HG03354 (cell line): ENCODE results near the gene UNC93B1.

Experiments
- ATAC-seq: cut with Tn5 transposase; IDR thresholded peaks from one replicate; pipeline ENCODE4 v1.9.1; 2021; ENCODE audit warnings: mild to moderate bottlenecking; ENCODE audit not compliant: unreplicated experiment, poor library complexity, severe bottlenecking

UNC93B1 gene

DNA sequence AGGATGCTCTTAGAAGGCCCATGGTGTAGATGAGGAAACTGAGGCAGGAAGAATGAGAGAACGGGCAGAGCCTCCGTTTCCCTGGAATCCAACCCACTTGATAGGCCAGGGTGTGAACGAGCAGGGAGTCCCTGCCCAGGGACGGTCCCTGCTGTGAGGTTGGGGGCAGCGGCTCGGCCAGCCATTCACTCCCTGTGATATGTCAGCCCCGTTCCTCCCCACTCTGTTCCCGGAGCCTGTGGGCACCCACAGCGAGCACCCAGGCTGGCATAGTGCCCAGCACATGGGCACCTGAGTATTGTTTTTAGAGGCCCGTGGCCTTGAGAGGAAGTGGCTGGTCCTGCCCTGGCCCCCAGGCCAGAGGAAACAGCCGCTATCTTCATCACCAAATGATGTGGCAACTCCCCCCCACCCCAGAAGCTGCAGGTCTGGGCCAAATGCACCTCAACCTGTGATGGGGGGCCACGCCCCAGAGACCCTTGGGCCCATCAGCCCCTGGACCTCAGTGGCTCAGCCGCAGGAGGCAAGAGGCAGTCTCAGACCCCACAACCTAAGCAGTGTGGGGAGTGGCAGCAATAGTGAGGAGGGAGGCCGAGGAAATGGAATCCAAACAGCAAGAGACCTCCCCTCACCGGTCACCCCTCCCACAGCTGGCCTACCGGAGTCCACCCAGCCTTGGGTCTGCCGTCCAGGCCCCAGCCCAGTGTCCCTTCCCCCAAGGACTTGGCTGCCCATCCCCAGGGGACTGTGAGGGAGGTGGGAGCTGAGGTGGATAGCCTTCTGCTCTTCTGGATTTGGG, 8.3 kb upstream of the UNC93B1 start:
- ATAC-seq, result no peak

DNA sequence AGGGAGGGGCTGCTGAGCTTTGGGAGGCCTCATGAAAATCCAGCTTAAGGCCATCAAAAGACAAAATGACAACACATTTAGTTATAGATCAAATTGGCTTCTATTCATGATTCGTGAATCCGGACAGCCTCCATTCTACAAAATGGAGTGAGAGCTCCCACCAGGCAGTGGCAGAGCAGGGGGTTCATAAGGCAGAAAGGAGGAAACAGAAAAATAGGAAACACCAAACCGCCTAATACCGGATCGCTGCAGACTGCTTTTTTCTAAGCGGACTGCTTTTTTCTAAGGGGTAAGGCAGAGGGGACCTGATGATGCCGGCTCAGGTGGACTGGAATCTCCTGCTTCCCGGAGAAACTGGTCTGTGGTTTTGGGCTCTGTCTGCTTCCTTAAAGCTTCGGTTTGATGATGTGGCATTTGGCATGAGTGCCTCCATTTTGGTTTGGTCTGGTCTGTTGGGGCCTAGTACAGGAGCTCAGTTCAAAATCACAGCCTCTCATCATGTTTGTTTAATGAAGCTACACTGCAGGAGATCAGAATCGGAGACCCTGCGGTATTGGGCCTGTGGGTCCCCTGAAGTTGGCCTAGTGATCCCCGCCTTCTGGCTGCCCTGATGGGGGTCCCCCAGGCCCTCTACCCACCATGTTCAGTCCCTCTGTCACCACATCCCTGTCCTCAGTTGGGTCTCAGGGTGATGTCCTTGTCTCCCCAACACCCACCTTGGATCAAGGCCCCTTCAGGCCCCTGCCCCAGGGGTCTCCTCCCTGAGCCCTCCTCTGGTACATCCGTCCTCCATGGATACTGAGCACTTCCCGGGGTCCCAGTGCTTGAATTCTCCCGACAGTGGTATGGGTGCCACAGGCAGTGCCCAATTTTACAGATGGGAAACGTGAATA, 7.4 kb upstream of the UNC93B1 start:
- no peak for ATAC-seq

- no peak for ATAC-seq
Measured at GRCh38 chr11:68010090-68011041, 6.5 kb upstream of the UNC93B1 start, which contains the start of gene ALDH3B1. ALDH3B1 (plus strand) TSS chr11:68010327; CDS start chr11:68015298, 4,971 bp downstream.

DNA sequence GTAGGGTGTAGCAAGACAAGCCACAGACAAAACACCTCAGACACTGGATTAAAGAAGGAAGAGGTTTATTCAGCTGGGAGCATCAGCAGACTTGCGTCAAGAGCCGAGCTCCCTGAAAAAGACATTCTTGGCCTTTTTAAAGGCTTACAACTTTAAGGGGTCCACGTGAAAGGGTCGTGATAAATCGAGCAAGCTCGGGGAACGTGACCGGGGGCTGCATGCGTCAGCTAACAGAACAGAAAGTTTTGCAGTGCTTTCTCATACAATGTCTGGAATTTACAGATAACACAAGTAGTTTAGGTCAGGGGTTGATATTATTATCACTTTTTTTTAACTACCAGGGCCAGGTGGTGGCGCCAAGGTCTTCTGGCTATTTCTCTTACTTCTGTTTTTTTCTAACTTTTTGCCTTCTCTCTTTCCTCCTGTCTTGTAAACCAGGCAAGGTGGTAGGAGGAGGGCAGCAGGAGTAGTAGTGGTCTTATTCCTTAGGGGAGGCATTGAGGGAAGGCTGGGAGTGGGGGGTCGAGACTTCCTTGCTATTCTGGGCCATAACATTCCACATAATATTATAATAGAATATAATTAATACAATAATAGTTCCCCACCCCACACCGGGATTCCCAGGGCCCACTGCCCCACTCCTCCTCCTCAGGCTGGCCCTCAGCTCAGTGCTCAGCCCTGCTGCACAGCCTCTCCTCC, 5.6 kb upstream of the UNC93B1 start:
- no peak for ATAC-seq

GRCh38 chr11:68008381-68009337, 4.8 kb upstream of the UNC93B1 start:
- no peak for ATAC-seq

DNA sequence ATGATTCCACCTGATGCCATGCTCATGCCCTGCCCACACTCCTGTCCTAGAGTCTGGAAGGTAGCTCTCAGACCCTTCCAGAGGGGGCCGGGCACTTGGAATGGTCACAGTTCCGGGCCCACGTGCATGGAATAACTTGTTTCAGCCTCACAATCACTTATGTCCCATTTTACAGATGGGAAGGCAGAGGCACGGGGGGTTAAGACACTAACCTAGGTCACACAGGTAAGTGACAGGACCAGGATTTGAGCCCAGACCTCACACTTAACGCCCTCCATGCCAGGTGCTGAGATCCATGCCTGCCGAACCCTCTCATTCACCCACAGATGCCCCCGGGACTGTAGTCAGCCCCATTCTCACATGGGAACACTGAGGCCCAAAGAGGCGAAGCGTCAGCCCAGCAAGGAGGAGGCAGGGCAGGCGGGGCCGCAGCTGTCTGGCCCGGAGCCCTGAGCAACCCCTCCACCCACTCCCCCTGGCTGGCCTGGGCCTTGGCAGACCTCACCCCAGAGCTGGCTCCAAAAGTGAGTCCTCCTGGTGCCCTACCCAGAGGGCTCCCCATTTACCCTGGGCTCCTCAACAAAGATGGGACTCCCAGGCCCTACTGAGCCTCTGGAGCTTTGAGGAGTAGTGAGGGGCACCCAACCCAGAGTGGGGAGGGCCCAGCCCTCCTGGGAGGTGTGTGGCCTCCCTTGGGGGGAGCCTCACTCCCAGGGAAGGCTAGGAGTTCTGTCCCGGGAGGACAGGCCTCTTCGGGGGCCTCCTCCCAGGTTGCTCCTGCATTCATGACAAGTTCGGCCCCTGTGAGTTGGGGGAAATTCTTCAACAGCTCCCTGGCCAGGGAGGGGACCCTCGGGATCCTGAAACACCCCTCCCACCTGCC, 3.8 kb upstream of the UNC93B1 start:
- ATAC-seq, result no peak

DNA sequence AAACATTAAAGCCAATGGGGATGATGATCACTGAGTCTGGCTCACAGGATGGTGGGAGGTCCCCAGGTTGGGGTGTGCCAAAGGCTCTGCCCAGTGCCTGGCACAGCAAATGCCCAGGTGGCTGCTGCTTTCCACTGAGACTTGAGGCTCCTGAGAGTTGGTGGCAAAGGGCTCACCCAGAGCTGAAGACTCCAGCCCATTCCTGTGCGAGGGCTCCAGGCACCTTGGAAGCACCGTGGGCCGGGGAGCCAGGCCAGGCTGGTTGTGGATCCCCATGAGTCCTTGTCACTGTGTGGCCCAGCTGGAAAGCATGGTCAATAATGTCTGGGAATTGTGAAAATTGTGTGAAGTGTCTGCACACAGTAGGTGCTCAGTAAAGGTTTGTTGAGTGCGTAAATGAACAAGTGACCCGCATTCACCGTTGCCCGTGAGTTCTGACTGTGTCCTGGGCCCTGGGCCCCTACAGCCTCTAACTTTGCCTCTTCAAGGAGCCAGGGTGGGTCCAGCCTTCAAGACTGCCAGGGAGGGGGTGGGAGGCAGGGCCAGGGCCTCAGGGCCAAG, 2.8 kb upstream of the UNC93B1 start:
- ATAC-seq, result no peak

DNA sequence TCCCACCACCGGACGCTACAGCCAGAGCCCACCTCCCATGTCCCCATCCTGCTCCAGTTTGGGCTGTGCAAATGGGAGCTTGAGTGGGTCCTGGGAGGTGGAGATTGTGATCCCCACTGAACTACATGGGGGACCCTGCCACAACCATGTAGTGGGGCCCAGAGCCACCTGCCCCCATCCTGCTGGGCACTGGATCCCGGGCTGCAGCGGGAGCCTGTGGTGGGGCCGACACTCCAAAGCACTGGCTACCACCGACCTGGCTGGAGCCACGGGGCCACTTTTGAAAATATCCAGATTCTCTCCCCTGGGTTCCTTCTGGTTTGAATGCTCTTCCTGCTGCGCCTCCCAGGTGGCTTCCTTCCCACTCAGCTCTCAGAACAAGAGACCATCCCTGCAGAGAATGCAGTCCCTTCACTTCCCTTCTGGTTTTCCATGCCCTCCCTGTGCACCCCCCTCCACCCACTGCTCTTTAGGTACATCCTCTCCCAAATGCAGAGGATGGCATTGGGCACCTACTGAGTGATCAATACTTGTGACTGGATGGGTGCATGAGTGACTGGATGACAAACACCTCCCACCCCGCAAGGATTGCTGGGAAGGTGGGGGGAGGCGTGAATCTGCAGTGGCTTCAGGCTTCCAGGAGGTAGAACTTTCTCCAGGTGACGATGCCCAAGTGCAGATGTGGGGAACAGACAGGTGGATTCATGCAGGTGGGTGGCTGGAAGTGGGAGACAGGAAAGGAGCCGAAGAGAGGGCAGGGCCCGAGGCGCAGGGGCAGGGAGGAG, 846 bp upstream of the UNC93B1 start:
- ATAC-seq, result no peak

DNA sequence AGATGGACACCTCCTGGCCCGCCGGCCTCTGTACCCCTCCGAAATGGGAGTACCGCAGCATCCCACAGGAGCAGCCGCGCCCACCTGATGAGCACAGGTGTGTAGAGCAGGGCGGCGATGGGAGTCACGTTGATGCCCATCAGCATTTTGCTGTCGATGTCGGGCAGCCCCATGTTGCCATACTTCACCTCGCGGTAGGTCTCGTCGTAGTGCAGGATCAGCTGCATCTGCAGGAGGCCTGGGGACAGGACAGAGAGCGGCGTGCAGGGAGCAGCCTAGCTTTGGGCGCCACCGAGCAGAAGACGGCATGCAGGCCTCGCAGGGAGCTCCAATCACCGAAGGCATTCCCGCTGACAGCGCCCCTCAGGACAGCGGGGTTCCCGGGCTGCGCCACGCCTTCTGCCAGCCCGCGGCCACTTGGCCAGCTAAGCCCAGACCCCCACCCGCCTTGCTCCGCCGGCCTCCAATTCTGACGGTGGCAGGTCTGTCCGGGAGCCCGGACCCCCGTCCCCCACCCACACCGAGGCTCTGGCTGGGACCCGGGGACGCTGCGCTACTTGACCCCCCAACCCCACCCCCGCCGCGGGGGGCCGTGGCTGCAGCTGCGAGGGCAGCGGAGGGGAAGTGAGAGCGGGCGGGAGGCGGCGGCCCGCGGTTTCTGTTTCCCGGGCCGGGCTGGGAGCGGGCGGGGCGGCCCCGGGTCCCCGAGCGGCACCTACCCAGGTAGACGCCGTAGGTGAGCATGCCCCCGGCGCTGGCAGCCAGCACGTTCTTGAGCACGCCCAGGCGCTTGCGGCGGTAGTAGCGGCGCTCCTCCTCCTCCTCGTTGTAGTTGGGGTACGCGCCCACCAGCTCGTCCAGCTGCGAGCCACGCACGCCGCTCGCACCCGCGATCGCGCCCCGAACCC, 705 bp downstream of the UNC93B1 start:
- ATAC-seq, result peak; percentile 43

DNA sequence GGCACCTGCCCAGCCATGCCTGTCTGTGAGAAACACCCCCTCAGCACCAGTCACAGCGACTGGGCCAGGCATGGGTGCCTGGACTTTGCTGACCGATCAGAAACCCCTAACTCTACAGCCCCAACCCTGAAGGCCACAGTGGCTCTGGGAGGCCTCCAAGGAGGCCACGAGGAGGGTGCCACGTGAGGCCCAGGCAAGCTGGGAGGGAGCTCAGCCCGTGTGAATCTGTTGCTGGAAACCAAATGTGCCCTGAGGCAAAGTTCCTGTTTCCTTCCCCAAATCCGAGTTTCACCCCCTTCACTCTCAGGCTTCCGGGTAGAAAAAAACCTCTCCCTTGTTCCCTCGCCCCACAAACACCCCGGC, 1.3 kb downstream of the UNC93B1 start:
- ATAC-seq, result peak; percentile 19

GRCh38 chr11:67999704-68000103, 4.2 kb downstream of the UNC93B1 start:
- ATAC-seq, result no peak

DNA sequence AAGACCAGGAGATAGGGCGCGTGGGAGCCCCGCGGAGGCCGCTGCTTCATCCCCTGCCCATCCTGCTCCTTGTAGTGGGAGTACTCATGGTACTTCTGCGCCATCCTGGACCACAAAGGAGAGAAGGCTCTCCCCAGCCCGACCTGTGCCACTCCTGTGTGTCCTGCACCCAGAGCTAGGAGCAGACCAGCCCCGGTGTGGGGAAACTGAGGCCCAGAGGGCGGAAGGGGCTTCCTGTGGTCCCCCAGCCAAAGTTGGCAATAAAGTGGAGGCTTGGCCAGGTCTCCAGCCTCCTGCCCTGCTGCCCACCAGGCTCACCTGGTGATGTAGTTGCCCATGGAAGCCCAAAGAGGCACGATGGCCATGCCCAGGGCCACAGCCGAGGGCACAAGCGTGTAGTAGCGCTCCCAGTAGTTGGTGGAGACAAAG, 4.7 kb downstream of the UNC93B1 start:
- ATAC-seq, result no peak

GRCh38 chr11:67998150-67999045, 5.5 kb downstream of the UNC93B1 start:
- ATAC-seq, result no peak

DNA sequence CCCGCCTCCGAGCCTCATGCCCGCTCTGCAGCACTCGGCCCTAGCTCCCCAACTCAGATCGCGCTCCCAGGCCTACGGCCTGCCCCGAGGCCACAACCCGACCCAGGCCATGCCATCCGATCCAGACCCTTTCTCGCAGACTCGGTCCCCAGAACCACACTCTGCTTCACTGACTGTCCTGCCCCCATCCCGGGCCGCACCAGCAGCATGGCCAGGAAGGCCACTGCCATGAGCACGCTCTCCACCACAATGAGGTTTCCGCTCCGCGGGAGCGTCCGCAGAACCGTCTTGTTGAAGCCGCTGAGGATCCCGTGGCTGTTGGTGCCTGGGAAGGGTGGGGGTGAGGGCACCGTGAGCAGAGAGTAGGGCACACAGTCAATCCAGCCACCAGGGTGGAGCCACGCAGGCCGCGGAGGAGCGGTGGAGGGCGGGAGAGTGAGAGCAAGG, 6.4 kb downstream of the UNC93B1 start:
- no peak for ATAC-seq
